Erythroblast (primary cell): ENCODE data around the gene ADAMTS9.

Source experiments
- GATA1 ChIP-seq: IDR thresholded peaks from 2 replicates; pipeline ENCODE4 v1.6.1; 2011; ENCODE audit warnings: low read depth, mild to moderate bottlenecking, control low read depth, low read length, moderate library complexity
- POLR2A ChIP-seq: IDR thresholded peaks from 2 replicates; pipeline ENCODE4 v1.6.1; 2011; ENCODE audit warnings: mild to moderate bottlenecking, low read length

DNA sequence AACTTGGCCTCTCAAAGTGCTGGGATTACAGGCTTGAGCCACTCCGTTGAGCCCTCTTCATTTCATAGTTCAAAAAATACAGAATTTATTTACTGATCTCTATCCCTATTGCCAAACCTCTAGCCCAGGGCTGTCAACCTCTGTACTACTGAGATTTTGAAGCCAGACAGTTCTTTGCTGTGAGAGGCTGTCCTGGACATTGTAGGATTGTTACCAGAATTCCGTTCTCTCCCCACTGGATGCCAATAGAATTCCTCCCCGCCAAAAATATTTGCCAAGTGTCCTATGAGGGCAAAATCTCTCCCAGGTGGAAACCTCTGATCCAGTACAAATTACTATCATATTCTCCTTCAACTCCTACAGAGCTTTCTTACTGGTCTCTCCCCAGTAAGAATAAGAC, 29.6 kb upstream of the ADAMTS9 start:
- TF ChIP-seq POLR2A (no peak), GATA1 (no peak)
